GM19328 (cell line): Measurements from ENCODE around the gene APOE.
"Not testable (repeated sequence)": the region's sequence is repeated elsewhere in the genome, so short reads cannot be mapped to it uniquely, and the experiment has no call there.

Experiments
- ATAC-seq: cut with Tn5 transposase; IDR thresholded peaks from one replicate; pipeline ENCODE4 v1.9.1; 2021; ENCODE audit warnings: mild to moderate bottlenecking, moderate library complexity; ENCODE audit not compliant: unreplicated experiment

The APOE gene

GRCh38 chr19:44908836-44909261 is 3.3 kb downstream of the APOE start:
- no peak for ATAC-seq

GRCh38 chr19:44909775-44910174 is 4.2 kb downstream of the APOE start:
- no peak for ATAC-seq

DNA sequence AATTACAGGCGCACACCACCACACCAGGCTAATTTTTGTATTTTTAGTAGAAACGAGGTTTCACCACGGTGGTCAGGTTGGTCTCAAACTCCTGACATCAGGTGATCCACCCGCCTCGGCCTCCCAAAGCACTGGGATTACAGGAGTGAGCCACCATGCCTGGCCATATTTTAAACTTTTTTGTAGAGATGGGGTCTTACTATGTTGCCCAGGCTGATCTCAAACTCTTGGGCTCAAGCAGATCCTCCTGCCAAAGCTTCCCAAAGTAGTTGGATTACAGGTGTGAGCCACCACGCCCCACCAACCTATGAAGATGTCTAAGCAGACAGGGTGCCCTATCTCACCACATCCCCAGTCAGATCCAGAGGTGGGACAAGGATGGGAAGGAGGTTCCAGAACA is 6.3 kb downstream of the APOE start:
- not testable (repeated sequence) for ATAC-seq

DNA sequence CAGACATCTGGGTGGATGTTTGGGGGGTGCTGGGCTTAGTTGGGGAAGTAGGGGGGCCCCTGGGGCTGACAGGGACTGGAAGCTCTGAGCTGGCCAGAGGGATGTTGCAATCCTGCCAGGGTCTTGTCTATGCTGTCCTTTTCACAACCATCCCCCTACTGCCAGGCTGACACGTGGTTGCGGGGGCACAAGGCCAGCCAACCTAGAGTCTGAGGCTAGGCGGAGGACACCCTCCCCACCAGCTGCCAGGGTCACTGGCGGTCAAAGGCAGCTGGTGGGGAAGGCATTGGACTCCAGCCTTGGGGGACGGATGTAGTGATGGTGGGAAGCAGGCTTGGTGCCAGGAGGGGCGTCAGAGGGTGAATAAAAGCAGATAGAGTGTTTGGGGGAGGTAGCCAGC is 7.3 kb downstream of the APOE start:
- ATAC-seq = no peak

GRCh38 chr19:44913512-44914432 is 8.2 kb downstream of the APOE start:
- ATAC-seq = not testable (repeated sequence)

GRCh38 chr19:44914433-44915206 is 9.0 kb downstream of the APOE start, which contains the start of gene APOC1:
Gene APOC1, plus strand, starts transcription at chr19:44914608. Its CDS starts 284 bp downstream, at chr19:44914892.
- ATAC-seq = peak; percentile 81

DNA sequence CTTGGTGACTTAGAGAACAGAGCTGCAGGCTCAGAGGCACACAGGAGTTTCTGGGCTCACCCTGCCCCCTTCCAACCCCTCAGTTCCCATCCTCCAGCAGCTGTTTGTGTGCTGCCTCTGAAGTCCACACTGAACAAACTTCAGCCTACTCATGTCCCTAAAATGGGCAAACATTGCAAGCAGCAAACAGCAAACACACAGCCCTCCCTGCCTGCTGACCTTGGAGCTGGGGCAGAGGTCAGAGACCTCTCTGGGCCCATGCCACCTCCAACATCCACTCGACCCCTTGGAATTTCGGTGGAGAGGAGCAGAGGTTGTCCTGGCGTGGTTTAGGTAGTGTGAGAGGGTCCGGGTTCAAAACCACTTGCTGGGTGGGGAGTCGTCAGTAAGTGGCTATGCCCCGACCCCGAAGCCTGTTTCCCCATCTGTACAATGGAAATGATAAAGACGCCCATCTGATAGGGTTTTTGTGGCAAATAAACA is 18.7 kb downstream of the APOE start:
- ATAC-seq = no peak

GRCh38 chr19:44925114-44925891 is 19.7 kb downstream of the APOE start:
- no peak for ATAC-seq

DNA sequence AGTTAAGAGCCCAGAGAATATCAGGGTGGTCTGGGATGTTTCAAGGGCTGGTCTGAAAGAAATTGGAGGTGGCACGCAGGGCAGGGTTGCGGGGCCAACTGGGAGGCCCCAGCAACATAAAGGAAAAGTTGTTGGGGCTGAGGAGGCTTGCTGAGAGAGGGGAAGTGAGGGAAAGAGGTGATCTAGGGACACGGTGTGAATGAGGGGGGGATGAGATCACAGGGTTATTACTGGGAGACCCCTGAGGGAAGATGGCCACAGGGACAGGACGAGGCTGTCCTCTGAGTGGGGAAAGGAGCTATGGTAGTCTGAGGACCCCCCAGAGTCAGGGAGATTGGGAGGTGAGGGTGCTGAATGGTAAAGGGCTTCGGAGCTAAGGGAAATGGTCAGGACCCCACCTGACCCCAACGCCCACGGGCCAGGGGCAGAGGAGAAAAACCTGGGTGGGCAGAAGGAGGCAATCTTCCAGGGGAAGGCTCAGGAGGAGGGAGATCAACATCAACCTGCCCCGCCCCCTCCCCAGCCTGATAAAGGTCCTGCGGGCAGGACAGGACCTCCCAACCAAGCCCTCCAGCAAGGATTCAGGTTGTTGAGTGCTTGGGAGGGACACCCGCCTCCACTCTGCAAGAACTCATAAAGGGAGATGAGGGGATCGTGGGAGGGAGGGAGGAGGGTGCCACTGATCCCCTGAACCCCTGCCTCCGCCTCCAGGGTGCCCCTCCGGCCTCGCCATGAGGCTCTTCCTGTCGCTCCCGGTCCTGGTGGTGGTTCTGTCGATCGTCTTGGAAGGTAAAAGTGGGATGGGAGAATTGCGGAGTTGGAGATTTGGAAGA is 20.9 kb downstream of the APOE start:
- ATAC-seq = not testable (repeated sequence)

- ATAC-seq = no peak
These were observed 22.1 kb downstream of the APOE start for GRCh38 chr19:44927746-44928145.

DNA sequence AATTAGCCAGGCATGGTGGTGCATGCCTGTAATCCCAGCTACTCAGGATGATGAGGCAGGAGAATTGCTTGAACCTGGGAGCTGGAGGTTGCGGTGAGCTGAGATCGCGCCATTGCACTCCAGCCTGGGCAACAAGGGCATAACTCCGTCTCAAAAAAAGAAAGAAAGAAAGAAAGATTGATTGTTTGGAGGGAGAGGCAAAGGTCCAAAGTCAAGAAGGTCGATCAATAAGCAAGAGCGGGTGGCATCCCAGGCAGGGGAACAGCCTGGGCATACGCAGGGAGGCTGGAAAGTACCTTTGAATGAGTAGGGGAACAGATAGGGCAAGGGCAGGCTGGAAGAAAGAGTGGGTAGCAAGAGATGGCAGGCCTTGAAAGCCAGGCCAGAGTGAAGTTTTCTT is 24.5 kb downstream of the APOE start:
- ATAC-seq = no peak

- ATAC-seq = no peak
These were observed 25.9 kb downstream of the APOE start for GRCh38 chr19:44931541-44931940.

DNA sequence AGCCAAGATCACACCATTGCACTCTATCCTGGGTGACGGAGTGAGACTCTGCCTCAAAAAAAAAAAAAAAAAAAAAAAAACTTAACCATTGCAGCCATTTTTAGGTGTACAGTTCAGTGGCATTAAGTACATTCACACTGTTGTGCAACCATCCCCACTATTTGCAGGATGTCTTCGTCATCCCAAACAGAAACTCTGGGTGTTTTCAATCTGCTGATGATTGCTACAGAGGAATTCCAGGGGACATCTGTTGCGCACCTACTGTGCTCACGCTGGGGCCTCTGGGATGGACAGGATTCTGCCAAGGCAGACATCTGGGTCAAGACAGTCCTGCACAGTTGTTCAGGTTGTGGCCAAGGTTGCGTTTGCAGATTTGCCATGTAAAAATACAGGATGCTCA is 34.1 kb downstream of the APOE start:
- no peak for ATAC-seq

DNA sequence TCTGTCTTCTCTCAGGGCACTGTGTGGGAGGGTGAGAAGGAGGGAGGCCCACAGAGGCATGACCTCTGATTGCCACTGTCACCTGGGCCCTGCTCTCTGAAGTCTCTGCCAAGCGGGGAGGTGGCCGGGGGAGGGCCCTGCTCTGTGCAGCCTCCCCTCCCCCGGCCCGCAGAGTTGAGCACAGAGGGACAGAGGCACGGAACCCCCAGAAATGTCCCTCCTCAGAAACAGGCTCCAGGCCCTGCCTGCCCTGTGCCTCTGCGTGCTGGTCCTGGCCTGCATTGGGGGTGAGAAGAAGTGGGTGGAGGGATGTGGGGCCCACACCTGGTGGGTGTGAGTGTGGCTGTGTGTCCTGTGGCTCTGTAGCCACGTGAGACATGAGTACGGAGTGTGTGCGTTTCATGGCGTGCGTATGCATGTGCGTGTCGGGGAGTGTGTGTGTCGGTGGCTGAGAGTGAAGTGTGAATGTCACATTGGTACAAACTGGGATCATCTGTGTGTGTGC is 36.5 kb downstream of the APOE start, which contains the start of gene APOC4:
Gene APOC4, plus strand, starts transcription at position 171 of the 505 bp plus-strand sequence. Its CDS starts 41 bp downstream, at position 212.
- ATAC-seq = no peak

GRCh38 chr19:44943801-44944249 is 38.2 kb downstream of the APOE start:
- no peak for ATAC-seq

DNA sequence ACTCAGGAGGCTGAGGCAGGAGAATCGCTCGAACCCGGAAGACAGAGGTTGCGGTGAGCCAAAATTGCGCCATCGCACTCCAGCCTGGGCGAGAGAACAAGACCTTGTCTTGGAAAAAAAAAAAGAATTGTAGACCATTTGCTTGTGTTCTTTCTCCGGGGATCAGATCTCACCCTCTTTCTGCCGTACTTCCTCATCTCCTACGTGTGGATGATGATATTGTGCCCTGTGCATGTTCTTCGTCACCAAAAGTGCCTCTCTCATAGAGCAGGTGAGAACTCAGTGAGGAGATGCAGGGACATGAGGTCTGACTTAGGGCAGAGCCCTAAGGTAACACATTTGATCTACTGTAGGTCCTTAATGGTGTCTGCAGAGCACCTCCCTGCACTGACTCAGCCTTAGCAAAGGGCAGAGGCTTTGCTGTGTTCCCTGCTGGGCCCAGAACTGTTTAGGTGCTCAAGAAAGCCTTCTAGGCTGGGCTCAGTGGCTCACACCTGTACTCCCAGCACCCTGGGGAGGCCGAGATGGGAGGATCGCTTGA is 41.5 kb downstream of the APOE start:
- no peak for ATAC-seq

DNA sequence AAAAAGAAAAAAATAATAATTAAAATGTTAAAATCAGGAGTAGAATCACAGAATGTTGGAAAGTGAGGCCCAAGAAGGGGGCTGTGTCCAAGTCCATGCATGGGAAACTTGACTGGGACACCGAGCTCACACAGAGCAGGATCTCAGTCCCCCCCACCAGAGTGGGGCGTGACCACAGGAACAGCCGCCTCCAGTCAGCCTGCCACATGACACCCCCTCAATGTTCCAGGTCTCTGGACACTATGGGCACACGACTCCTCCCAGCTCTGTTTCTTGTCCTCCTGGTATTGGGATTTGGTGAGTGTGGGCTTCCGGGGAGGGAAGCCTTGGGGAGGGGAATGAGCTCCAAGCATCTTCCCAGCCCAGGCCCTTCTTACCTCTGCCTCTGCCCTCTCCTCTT is 42.6 kb downstream of the APOE start:
- no peak for ATAC-seq

DNA sequence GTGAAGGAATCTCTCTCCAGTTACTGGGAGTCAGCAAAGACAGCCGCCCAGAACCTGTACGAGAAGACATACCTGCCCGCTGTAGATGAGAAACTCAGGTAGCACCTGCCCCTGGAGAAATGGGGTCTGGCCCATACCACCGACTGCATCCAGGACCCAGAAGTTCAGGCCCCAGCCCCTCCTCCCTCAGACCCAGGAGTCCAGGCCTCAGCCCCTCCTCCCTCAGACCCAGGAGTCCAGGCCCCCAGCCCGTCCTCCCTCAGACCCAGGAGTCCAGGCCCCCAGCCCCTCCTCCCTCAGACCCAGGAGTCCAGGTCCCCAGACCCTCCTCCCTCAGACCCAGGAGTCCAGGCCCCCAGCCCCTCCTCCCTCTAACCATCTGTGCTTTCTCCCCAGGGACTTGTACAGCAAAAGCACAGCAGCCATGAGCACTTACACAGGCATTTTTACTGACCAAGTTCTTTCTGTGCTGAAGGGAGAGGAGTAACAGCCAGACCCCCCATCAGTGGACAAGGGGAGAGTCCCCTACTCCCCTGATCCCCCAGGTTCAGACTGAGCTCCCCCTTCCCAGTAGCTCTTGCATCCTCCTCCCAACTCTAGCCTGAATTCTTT is 43.3 kb downstream of the APOE start:
- ATAC-seq = no peak

GRCh38 chr19:44949550-44949949 is 44.0 kb downstream of the APOE start:
- no peak for ATAC-seq
